ENCODE results near the gene ITGAX. TPM values are rescaled to one million over a fixed set of nuclear protein-coding genes. Genes with fewer than 3 reads are reported as not detected.

Gene ITGAX
- total and polyA plus RNA-seq, 10 of the 15 experiments (the other 5 are each of a cell fraction or from before 2014, with no cell fraction given), result 1.6 to 37.9 (median 17.9) TPM

- BruUV-seq (replicated peaks), result no TSS peak
- no peak for TF ChIP-seq EED (IDR thresholded peaks at IDR 0.05; ENCODE audit: low read depth)
- TF ChIP-seq, protein P1, sequence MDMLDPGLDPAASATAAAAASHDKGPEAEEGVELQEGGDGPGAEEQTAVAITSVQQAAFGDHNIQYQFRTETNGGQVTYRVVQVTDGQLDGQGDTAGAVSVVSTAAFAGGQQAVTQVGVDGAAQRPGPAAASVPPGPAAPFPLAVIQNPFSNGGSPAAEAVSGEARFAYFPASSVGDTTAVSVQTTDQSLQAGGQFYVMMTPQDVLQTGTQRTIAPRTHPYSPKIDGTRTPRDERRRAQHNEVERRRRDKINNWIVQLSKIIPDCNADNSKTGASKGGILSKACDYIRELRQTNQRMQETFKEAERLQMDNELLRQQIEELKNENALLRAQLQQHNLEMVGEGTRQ (IDR thresholded peaks at IDR 0.05; ENCODE audit: borderline replicate concordance, low read depth, low read length), result no peak
- no peak for TF ChIP-seq PML (IDR thresholded peaks at IDR 0.05; ENCODE audit: low read length)
- TF ChIP-seq, protein P2, sequence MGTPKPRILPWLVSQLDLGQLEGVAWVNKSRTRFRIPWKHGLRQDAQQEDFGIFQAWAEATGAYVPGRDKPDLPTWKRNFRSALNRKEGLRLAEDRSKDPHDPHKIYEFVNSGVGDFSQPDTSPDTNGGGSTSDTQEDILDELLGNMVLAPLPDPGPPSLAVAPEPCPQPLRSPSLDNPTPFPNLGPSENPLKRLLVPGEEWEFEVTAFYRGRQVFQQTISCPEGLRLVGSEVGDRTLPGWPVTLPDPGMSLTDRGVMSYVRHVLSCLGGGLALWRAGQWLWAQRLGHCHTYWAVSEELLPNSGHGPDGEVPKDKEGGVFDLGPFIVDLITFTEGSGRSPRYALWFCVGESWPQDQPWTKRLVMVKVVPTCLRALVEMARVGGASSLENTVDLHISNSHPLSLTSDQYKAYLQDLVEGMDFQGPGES (IDR thresholded peaks at IDR 0.05), result no peak
- no peak for TF ChIP-seq ETV6 (conservative IDR thresholded peaks at IDR 0.05 in 1 of 2, IDR thresholded peaks at IDR 0.05 in 1 of 2; ENCODE audit: borderline replicate concordance in 1 of 2, low read depth in 1 of 2)
- TF ChIP-seq, protein P3, sequence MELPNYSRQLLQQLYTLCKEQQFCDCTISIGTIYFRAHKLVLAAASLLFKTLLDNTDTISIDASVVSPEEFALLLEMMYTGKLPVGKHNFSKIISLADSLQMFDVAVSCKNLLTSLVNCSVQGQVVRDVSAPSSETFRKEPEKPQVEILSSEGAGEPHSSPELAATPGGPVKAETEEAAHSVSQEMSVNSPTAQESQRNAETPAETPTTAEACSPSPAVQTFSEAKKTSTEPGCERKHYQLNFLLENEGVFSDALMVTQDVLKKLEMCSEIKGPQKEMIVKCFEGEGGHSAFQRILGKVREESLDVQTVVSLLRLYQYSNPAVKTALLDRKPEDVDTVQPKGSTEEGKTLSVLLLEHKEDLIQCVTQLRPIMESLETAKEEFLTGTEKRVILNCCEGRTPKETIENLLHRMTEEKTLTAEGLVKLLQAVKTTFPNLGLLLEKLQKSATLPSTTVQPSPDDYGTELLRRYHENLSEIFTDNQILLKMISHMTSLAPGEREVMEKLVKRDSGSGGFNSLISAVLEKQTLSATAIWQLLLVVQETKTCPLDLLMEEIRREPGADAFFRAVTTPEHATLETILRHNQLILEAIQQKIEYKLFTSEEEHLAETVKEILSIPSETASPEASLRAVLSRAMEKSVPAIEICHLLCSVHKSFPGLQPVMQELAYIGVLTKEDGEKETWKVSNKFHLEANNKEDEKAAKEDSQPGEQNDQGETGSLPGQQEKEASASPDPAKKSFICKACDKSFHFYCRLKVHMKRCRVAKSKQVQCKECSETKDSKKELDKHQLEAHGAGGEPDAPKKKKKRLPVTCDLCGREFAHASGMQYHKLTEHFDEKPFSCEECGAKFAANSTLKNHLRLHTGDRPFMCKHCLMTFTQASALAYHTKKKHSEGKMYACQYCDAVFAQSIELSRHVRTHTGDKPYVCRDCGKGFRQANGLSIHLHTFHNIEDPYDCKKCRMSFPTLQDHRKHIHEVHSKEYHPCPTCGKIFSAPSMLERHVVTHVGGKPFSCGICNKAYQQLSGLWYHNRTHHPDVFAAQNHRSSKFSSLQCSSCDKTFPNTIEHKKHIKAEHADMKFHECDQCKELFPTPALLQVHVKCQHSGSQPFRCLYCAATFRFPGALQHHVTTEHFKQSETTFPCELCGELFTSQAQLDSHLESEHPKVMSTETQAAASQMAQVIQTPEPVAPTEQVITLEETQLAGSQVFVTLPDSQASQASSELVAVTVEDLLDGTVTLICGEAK (IDR thresholded peaks at IDR 0.05; ENCODE audit: borderline replicate concordance), result no peak
- no peak for TF ChIP-seq YY1 (IDR thresholded peaks at IDR 0.05; ENCODE audit: low read depth, low read length)
- no peak for TF ChIP-seq SP1 (IDR thresholded peaks at IDR 0.05; ENCODE audit: low read depth, low read length)
- H4K20me1 ChIP-seq (ENCODE audit: control insufficient read depth, insufficient read depth), result no peaks in the 10 kb centered on the region
- H3K4me3 ChIP-seq, result no peak overlapping the region
- in situ Hi-C loops (cut with MboI) (no loop called here), intact Hi-C loops (cut with micrococcal nuclease; ENCODE audit: unreplicated experiment) (no loop called here)
- peaks cover 2% of the 10 kb centered on the region; the same call in 1 of the 3 replicates for H3K9me3 ChIP-seq (replicated peaks; ENCODE audit: control insufficient read depth, insufficient read depth, low read length)
- RAD21 ChIA-PET (ENCODE audit: unreplicated experiment), result no interaction called here
- DNase-seq (ENCODE audit: low read depth, low spot score), result no peak
- SMC1A ChIA-PET (ENCODE audit: uncharacterized antibody, unreplicated experiment), result interaction anchor here (1.1 kb wide), 2 partner anchors 10 to 20 kb away, joined by 3 to 5 read pairs; no protein-coding TSS in a partner anchor
- CTCF ChIA-PET, result no interaction called here
- peaks cover 5% of the 10 kb centered on the region for H3K4me1 ChIP-seq (ENCODE audit: control insufficient read depth, insufficient read depth, low read length)
- H3K27ac ChIP-seq (ENCODE audit: control insufficient read depth, insufficient read depth), result no peak overlapping the region
- H3K36me3 ChIP-seq (ENCODE audit: control insufficient read depth in 2 of 2, insufficient read depth in 2 of 2, low read length in 1 of 2), result no peaks in the 10 kb centered on the region
- no peaks in the 10 kb centered on the region for H3K79me2 ChIP-seq (ENCODE audit: control insufficient read depth, insufficient read depth, low read length)
- H3K9ac ChIP-seq (ENCODE audit: control insufficient read depth, insufficient read depth, low read length), result no peak overlapping the region
- no peak overlapping the region for H3K4me2 ChIP-seq (ENCODE audit: control insufficient read depth, insufficient read depth)
- no peak overlapping the region for H2AFZ ChIP-seq (ENCODE audit: control insufficient read depth, low read depth, low read length)
- no peak for ATAC-seq
- no peak for FAIRE-seq
- WGBS (ENCODE audit: insufficient coverage, insufficient replicate concordance, low lambda C conversion rate, missing lambda C conversion rate), result 68% methylated on average over 5 of the region's 5 CpGs
- H3K27me3 ChIP-seq (replicated peaks in 1 of 2; ENCODE audit: control insufficient read depth in 2 of 2, insufficient read depth in 2 of 2, low read length in 1 of 2), result no peaks in the 10 kb centered on the region
- POLR2A ChIA-PET, result no interaction called here
Measured at GRCh38 chr16:31375231-31375630, 20.3 kb downstream of the ITGAX start.

Data from GM12878 (cell line).